ENCODE data around the gene IQCK. TPM values are rescaled to one million over a fixed set of nuclear protein-coding genes. Genes with fewer than 3 reads are reported as not detected.

The IQCK gene
- total and polyA plus RNA-seq, 2 donors, result 8.2 to 16.0 TPM

DNA sequence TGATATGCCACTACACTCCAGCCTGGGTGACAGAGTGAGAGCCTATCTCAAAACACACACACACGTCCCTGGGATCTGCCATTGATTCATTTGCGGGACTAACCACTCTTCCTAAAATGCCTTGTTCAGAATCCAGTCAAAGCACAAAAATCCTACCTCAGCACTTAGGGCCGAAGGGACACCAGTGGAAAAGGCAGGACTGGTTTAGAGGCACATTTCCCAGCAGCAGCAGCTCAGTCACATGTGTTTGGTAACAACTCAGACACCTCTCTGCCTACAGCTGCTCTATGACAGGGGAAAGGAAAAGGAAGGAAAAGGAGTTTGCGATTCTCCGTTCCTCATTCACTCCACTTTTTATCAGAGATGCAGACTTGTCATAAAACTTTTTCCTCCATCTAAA lies 12.2 kb upstream of the IQCK start:
- Histone ChIP-seq H3K36me3 (ENCODE audit: insufficient read depth) (no peaks in the 10 kb centered on the region), H3K4me3 (ENCODE audit: low read depth, low read length) (no peak overlapping the region), H3K4me1 (ENCODE audit: insufficient read depth) (no peaks in the 10 kb centered on the region), H3K27ac (ENCODE audit: low read depth) (no peak overlapping the region)
- no peak for DNase-seq (ENCODE audit: extremely low spot score)
- 83% methylated on average over 5 of the region's 5 CpGs for WGBS

DNA sequence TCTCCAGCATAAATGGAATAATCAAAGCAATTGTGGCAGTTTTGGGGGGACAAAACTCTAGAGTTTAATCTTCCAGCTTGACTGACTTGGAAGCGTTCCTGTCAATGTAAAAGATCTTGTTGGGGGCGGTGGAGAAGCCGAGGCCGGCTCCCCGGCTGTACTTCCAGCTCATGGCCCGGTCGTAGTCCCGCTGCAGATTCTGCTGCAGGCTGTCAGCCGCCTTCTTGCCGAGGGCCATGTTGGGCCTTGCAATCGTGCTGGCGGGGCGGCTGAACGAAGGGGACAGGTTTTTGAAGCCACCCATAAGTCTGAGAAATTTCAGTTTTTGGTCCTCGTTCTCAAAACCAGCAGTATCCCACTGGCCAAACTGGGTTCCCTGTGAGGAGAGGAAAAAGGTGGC lies 11.2 kb upstream of the IQCK start:
- Histone ChIP-seq H3K27ac (ENCODE audit: low read depth) (no peak overlapping the region), H3K4me3 (ENCODE audit: low read depth, low read length) (no peak overlapping the region), H3K4me1 (ENCODE audit: insufficient read depth) (no peaks in the 10 kb centered on the region), H3K36me3 (ENCODE audit: insufficient read depth) (no peaks in the 10 kb centered on the region)
- DNase-seq (ENCODE audit: extremely low spot score), result no peak
- WGBS, result 94% methylated on average over 15 of the region's 15 CpGs

- Histone ChIP-seq H3K36me3 (ENCODE audit: insufficient read depth) (no peaks in the 10 kb centered on the region), H3K4me3 (ENCODE audit: low read depth, low read length) (no peak overlapping the region), H3K27ac (ENCODE audit: low read depth) (no peak overlapping the region), H3K4me1 (ENCODE audit: insufficient read depth) (no peaks in the 10 kb centered on the region)
- no peak for DNase-seq (ENCODE audit: extremely low spot score)
- WGBS, result 86% methylated on average over 22 of the region's 22 CpGs
These were observed 10.3 kb upstream of the IQCK start for GRCh38 chr16:19707569-19708295.

- 79% methylated on average over 18 of the region's 18 CpGs for WGBS
- no peak for DNase-seq (ENCODE audit: extremely low spot score)
- H3K4me3 ChIP-seq (ENCODE audit: low read depth, low read length), result no peak overlapping the region
- H3K27ac ChIP-seq (ENCODE audit: low read depth), result no peak overlapping the region
- no peaks in the 10 kb centered on the region for H3K36me3 ChIP-seq (ENCODE audit: insufficient read depth)
- H3K4me1 ChIP-seq (ENCODE audit: insufficient read depth), result no peaks in the 10 kb centered on the region
These were observed 9.5 kb upstream of the IQCK start for GRCh38 chr16:19708296-19709205.

DNA sequence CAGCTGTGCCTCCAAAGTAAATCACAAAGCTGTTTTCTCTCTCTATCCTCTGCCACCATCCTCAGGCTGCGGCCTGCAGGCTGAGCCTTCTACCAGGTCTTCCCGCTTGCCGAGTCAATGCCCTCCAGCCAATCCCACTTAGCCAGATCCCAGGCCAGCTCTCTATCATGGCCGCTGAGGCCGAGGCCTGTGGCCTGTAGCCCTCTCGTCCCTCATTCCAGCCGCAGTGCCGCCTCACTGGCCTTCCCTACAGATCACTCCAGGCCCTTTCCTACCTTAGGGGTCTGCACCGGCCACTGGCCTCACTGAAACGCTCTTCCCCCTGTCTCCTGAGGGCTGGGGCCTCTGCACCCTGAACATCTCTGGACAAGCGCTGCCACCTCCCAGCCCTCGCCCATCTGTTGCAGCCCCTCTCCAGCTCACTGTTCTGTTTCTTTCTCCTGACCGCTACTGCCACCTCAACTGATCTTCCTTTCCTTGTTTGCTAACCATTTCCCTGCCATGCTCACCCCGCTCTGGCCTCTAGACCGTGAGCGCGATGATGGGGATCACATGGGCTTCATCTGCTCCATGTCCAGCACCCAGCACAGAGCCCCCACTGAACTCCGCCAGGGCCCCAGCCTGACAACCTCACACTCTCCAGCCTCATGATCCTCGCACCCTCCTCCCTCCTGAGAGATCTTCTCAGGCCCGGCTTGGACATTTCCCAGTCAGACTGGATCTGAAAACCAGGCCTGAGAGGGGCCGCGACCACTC lies 8.5 kb upstream of the IQCK start:
- 92% methylated on average over 22 of the region's 22 CpGs for WGBS
- no peak for DNase-seq (ENCODE audit: extremely low spot score)
- no peaks in the 10 kb centered on the region for H3K36me3 ChIP-seq (ENCODE audit: insufficient read depth)
- no peak overlapping the region for H3K4me3 ChIP-seq (ENCODE audit: low read depth, low read length)
- H3K4me1 ChIP-seq (ENCODE audit: insufficient read depth), result no peaks in the 10 kb centered on the region
- H3K27ac ChIP-seq (ENCODE audit: low read depth), result no peak overlapping the region

DNA sequence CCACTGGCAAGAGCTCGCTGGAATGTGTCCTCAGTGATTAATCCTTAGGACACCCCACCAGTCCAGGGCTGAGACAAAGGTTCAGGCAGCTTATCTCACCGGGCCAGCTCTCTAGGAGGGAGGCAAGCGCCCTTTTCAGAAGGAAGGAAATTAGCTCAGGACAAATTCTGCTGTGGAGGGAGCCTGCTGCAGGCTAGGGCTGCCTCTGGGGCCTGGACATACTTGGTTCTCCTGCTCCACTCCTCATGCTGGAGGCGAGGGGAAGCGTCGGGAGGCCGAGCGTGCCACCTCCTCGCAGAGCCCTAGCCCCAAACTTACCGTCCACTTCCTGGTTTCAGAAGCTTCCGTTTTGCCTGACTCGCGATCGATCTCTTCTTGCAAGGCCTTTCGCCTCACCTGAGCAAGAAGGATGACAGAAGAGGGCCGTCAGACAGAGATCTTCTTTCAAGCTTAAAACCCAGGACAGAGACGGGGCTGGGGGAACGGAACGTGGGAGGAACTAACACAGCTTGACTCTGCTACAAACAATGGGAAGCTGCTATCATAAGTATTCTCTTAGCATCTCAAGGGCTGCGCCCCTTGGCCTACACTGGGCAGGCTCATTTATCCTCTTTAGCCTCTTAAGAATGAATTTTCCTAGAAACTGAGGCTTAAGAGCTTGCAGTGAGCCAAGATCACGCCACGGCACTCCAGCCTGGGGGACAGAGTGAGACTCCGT lies 7.7 kb upstream of the IQCK start:
- no peaks in the 10 kb centered on the region for H3K36me3 ChIP-seq (ENCODE audit: insufficient read depth)
- no peak for DNase-seq (ENCODE audit: extremely low spot score)
- 85% methylated on average over 23 of the region's 23 CpGs for WGBS
- H3K4me3 ChIP-seq (ENCODE audit: low read depth, low read length), result no peak overlapping the region
- no peak overlapping the region for H3K27ac ChIP-seq (ENCODE audit: low read depth)
- H3K4me1 ChIP-seq (ENCODE audit: insufficient read depth), result no peaks in the 10 kb centered on the region

- Histone ChIP-seq H3K36me3 (ENCODE audit: insufficient read depth) (no peaks in the 10 kb centered on the region), H3K4me3 (ENCODE audit: low read depth, low read length) (no peak overlapping the region), H3K4me1 (ENCODE audit: insufficient read depth) (no peaks in the 10 kb centered on the region), H3K27ac (ENCODE audit: low read depth) (no peak overlapping the region)
- WGBS, result 75% methylated on average over 13 of the region's 13 CpGs
- DNase-seq (ENCODE audit: extremely low spot score), result no peak
These were observed 7.0 kb upstream of the IQCK start for GRCh38 chr16:19710991-19711545.

GRCh38 chr16:19711643-19712042 lies 6.4 kb upstream of the IQCK start:
- no peaks in the 10 kb centered on the region for H3K36me3 ChIP-seq (ENCODE audit: insufficient read depth)

DNA sequence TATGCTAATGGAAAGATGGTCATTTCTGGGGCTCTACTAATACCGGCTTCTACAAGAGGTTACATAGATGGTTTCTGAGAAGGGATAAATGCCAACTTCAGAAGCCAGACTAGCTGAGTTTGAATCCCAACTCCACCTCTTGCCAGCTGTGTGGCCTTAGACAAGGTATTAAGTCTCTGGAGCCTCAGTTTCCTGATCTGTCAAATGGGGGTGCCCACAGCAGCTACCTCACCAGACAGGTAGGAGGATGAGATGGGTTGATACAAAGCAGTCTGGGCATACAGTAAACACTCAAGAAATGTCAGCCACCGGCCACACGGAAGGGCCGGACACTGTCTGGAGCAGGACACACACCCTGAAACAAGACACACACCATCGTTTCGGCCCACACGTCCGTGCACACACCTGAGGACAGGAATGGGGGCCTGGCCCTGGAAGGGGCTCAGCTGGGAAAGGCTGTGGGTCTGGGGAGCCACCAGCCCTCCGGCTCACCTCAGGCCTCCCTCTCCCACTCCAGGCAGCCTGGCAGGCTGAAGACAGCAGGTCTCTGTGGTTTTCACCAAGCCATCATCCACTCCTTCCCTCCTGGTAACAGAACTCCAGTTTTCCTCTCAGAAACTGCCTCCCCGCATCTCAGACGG lies 5.5 kb upstream of the IQCK start:
- Histone ChIP-seq H3K4me1 (ENCODE audit: insufficient read depth) (no peaks in the 10 kb centered on the region), H3K4me3 (ENCODE audit: low read depth, low read length) (no peak overlapping the region), H3K27ac (ENCODE audit: low read depth) (no peak overlapping the region), H3K36me3 (ENCODE audit: insufficient read depth) (no peaks in the 10 kb centered on the region)
- WGBS, result 91% methylated on average over 11 of the region's 11 CpGs
- no peak for DNase-seq (ENCODE audit: extremely low spot score)

More at GRCh38 chr16:19711643-19712042, 6.4 kb upstream of the IQCK start:
- no peak for DNase-seq (ENCODE audit: extremely low spot score)
- WGBS, result 89% methylated on average over 12 of the region's 12 CpGs
- Histone ChIP-seq H3K4me3 (ENCODE audit: low read depth, low read length) (no peak overlapping the region), H3K4me1 (ENCODE audit: insufficient read depth) (no peaks in the 10 kb centered on the region), H3K27ac (ENCODE audit: low read depth) (no peak overlapping the region)

- WGBS, result 93% methylated on average over 6 of the region's 6 CpGs
- H3K27ac ChIP-seq (ENCODE audit: low read depth), result no peak overlapping the region
- DNase-seq (ENCODE audit: extremely low spot score), result no peak
- no peak overlapping the region for H3K4me3 ChIP-seq (ENCODE audit: low read depth, low read length)
- H3K4me1 ChIP-seq (ENCODE audit: insufficient read depth), result no peaks in the 10 kb centered on the region
- H3K36me3 ChIP-seq (ENCODE audit: insufficient read depth), result no peaks in the 10 kb centered on the region
These were observed 4.4 kb upstream of the IQCK start for GRCh38 chr16:19713697-19714096.

- Histone ChIP-seq H3K27ac (ENCODE audit: low read depth) (no peak overlapping the region), H3K36me3 (ENCODE audit: insufficient read depth) (no peaks in the 10 kb centered on the region), H3K4me1 (ENCODE audit: insufficient read depth) (no peaks in the 10 kb centered on the region), H3K4me3 (ENCODE audit: low read depth, low read length) (no peak overlapping the region)
- no peak for DNase-seq (ENCODE audit: extremely low spot score)
- WGBS, result 88% methylated on average over 5 of the region's 5 CpGs
These were observed 2.5 kb upstream of the IQCK start for GRCh38 chr16:19715566-19715965.

DNA sequence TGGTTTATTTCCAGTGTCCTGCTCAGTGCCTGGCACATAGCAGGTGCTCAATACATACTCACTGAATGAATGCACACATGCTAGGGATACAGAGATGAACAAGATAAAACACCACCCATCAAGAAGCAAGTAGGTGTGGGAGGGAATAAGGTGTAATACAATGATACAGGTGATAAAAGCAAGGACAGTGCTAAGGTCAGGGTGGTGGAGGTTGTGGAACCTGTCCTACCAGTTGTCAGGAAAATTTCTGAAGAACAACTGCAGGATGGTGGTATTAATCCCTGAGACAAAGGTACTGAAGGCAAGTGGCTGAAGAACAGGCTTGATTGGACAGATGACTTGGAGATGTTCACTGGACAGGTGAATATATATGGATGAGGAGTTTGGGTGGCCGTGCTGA lies 1.9 kb upstream of the IQCK start:
- DNase-seq (ENCODE audit: extremely low spot score), result no peak
- Histone ChIP-seq H3K27ac (ENCODE audit: low read depth) (no peak overlapping the region), H3K4me1 (ENCODE audit: insufficient read depth) (no peaks in the 10 kb centered on the region), H3K36me3 (ENCODE audit: insufficient read depth) (no peaks in the 10 kb centered on the region), H3K4me3 (ENCODE audit: low read depth, low read length) (no peak overlapping the region)
- 83% methylated on average over 1 of the region's 1 CpG for WGBS

Measured in urinary bladder (tissue), 4 donors.